HG03039 (cell line): ENCODE results near the gene METTL9.
"Not testable (repeated sequence)": the region's sequence is repeated elsewhere in the genome, so short reads cannot be mapped to it uniquely, and the experiment has no call there.

Experiments used
- ATAC-seq: cut with Tn5 transposase; IDR thresholded peaks from one replicate; pipeline ENCODE4 v1.9.1; 2021; ENCODE audit warnings: mild to moderate bottlenecking, moderate library complexity; ENCODE audit not compliant: unreplicated experiment

Gene METTL9

GRCh38 chr16:21610006-21610544 lies 10.7 kb downstream of the METTL9 start:
- ATAC-seq = no peak

- no peak for ATAC-seq
Observed at GRCh38 chr16:21610766-21611165, 11.4 kb downstream of the METTL9 start.

- no peak for ATAC-seq
Observed at GRCh38 chr16:21611198-21611555, 11.8 kb downstream of the METTL9 start.

GRCh38 chr16:21611556-21612384 lies 12.4 kb downstream of the METTL9 start:
- ATAC-seq = no peak

- ATAC-seq = no peak
Observed at GRCh38 chr16:21613361-21613760, 14.0 kb downstream of the METTL9 start.

GRCh38 chr16:21613781-21614180 lies 14.4 kb downstream of the METTL9 start:
- ATAC-seq = no peak

GRCh38 chr16:21614896-21615295 lies 15.5 kb downstream of the METTL9 start:
- no peak for ATAC-seq

GRCh38 chr16:21617607-21618006 lies 18.2 kb downstream of the METTL9 start:
- ATAC-seq = no peak

- no peak for ATAC-seq
Observed at GRCh38 chr16:21618281-21618680, 18.9 kb downstream of the METTL9 start.

GRCh38 chr16:21619765-21620425 lies 20.5 kb downstream of the METTL9 start:
- no peak for ATAC-seq

- no peak for ATAC-seq
Observed at GRCh38 chr16:21620592-21620991, 21.2 kb downstream of the METTL9 start.

GRCh38 chr16:21622545-21622944 lies 23.2 kb downstream of the METTL9 start:
- no peak for ATAC-seq

- ATAC-seq = no peak
Observed at GRCh38 chr16:21625026-21625425, 25.6 kb downstream of the METTL9 start.

GRCh38 chr16:21626659-21627277 lies 27.4 kb downstream of the METTL9 start:
- ATAC-seq = no peak

- ATAC-seq = no peak
Observed at GRCh38 chr16:21628121-21628726, 28.8 kb downstream of the METTL9 start.

- no peak for ATAC-seq
Observed at GRCh38 chr16:21628772-21629171, 29.4 kb downstream of the METTL9 start.

GRCh38 chr16:21629616-21630539 lies 30.5 kb downstream of the METTL9 start:
- ATAC-seq = not testable (repeated sequence)

GRCh38 chr16:21630866-21631265 lies 31.5 kb downstream of the METTL9 start:
- not testable (repeated sequence) for ATAC-seq

- ATAC-seq = not testable (repeated sequence)
Observed at GRCh38 chr16:21631376-21631775, 32.0 kb downstream of the METTL9 start.

GRCh38 chr16:21631951-21632575 lies 32.7 kb downstream of the METTL9 start:
- ATAC-seq = not testable (repeated sequence)
